HepG2 (cell line): ENCODE results near the gene NALCN. TPM values are rescaled to one million over a fixed set of nuclear protein-coding genes. Genes with fewer than 3 reads are reported as not detected.

ENCODE experiments used
- ATAC-seq: fragments of 200-7000 bp; cut with Tn5 transposase; 3 replicates; pipeline ENCODE4 v1.9.1; 2020; ENCODE audit warnings: mild to moderate bottlenecking, moderate library complexity
- BruUV-seq: library from RNA; stranded (reverse); fragments of 400-500 nt; replicated peaks from 2 replicates; lab custom pipeline; 2021; lab: Mats Ljungman, UMichigan
- CTCF ChIA-PET: fragments of 300-600 bp; formaldehyde crosslinking; extraction: SDS; loops from one replicate; lab custom pipeline; 2021; ENCODE audit warnings: low total read pairs, inconsistent platforms, low intra/inter-chr PET ratio; lab: Yijun Ruan, JAX
- POLR2A ChIA-PET: fragments of 350-600 bp; sonication (Branson Sonifier 250); formaldehyde crosslinking; loops from one replicate; lab custom pipeline; 2020; ENCODE audit warnings: antibody characterized with exemption, inconsistent platforms; lab: Yijun Ruan, JAX
- DNase-seq: peaks from one replicate; pipeline ENCODE4 v3.0.0-alpha.2; 2015; ENCODE audit warnings: low spot score
- FAIRE-seq: peaks from 3 replicates; lab custom pipeline; 2011; peaks lifted over from hg19 to GRCh38; lab: Jason Lieb, UNC
- H2AFZ ChIP-seq: one replicate; pipeline ENCODE4 v1.6.1; 2011; ENCODE audit warnings: low read length, inconsistent platforms
- H3K27ac ChIP-seq: fragments of 300-600 bp; 3 replicates; pipeline ENCODE4 v1.8.0; 2011; ENCODE audit warnings: mixed run types, mild to moderate bottlenecking, mixed read lengths, low read length, inconsistent platforms; ENCODE audit not compliant: insufficient read depth; ENCODE audit errors: extremely low read length
- H3K27me3 ChIP-seq, 2 experiments: fragments of 200-600 bp in 1 of 2; 2 replicates in 1 of 2; 3 replicates in 1 of 2; pipeline versions ENCODE4 v1.6.0 to v1.8.0; 2011; ENCODE audit warnings: low read length in 2 of 2, mild to moderate bottlenecking in 2 of 2, moderate library complexity in 2 of 2, inconsistent platforms in 1 of 2; ENCODE audit not compliant: insufficient read depth in 2 of 2, control insufficient read depth in 1 of 2
- H3K36me3 ChIP-seq, 2 experiments: fragments of 200-600 bp in 1 of 2; replicated peaks in 1 of 2; 2 replicates in 1 of 2; 3 replicates in 1 of 2; pipeline versions ENCODE4 v1.5.1 to v1.8.0; 2011; ENCODE audit warnings: low read length in 2 of 2, inconsistent platforms in 1 of 2; ENCODE audit not compliant: insufficient read depth in 2 of 2, control insufficient read depth in 1 of 2
- H3K4me1 ChIP-seq: 2 replicates; pipeline ENCODE4 v1.5.1; 2012; ENCODE audit warnings: low read length, inconsistent platforms; ENCODE audit not compliant: insufficient read depth
- H3K4me2 ChIP-seq: 2 replicates; pipeline ENCODE4 v1.6.0; 2011; ENCODE audit warnings: low read depth, low read length, inconsistent platforms
- H3K4me3 ChIP-seq, 3 experiments: fragments of 200-600 bp in 1 of 3; sonication (generic), shearing (Covaris generic) in 1 of 3; replicated peaks in 1 of 3; 2 replicates each; pipeline ENCODE4 v1.5.1; 2011 to 2016; ENCODE audit warnings: low read length in 3 of 3, inconsistent platforms in 2 of 3, low read depth in 2 of 3, mild to moderate bottlenecking in 2 of 3, control low read depth in 1 of 3, mixed read lengths in 1 of 3; ENCODE audit not compliant: insufficient read depth in 1 of 3
- H3K79me2 ChIP-seq: one replicate; pipeline ENCODE4 v1.6.1; 2011; ENCODE audit warnings: low read length, inconsistent platforms; ENCODE audit not compliant: insufficient read depth
- H3K9ac ChIP-seq: 2 replicates; pipeline ENCODE4 v1.6.0; 2011; ENCODE audit warnings: mild to moderate bottlenecking, low read depth, low read length, inconsistent platforms; ENCODE audit not compliant: insufficient read depth
- H3K9me3 ChIP-seq: 2 replicates; pipeline ENCODE4 v1.5.1; 2012; ENCODE audit warnings: mild to moderate bottlenecking, low read length
- H4K20me1 ChIP-seq: 2 replicates; pipeline ENCODE4 v1.6.0; 2011; ENCODE audit warnings: inconsistent platforms, mild to moderate bottlenecking, low read length, moderate library complexity; ENCODE audit not compliant: insufficient read depth
- FIP1L1 ChIP-seq: fragments of 200-400 bp; formaldehyde crosslinking; IDR thresholded peaks from 2 replicates; pipeline ENCODE4 v1.6.1; 2018; ENCODE audit warnings: low read depth, mild to moderate bottlenecking, low read length, moderate library complexity, borderline replicate concordance; ENCODE audit not compliant: insufficient read depth
- FLYWCH1 ChIP-seq: sonication (generic); formaldehyde crosslinking; IDR thresholded peaks from 2 replicates; pipeline ENCODE4 v1.8.1; 2023; ENCODE audit warnings: mild to moderate bottlenecking, missing genetic modification reagents
- KDM2A ChIP-seq: sonication (generic); formaldehyde crosslinking; IDR thresholded peaks from 2 replicates; pipeline ENCODE4 v1.4.0; 2020; ENCODE audit warnings: low read depth, missing genetic modification reagents, borderline replicate concordance
- MAFF ChIP-seq: IDR thresholded peaks from 2 replicates; pipeline ENCODE4 v1.6.1; 2011; ENCODE audit warnings: low read depth, low read length, improper control_type of control experiment
- MAFG ChIP-seq: sonication (generic); formaldehyde crosslinking; IDR thresholded peaks from 2 replicates; pipeline ENCODE4 v1.5.1; 2020; ENCODE audit warnings: mild to moderate bottlenecking, missing genetic modification reagents
- NONO ChIP-seq, 2 experiments: fragments of 450-650 bp in 1 of 2; sonication (generic) in 1 of 2; formaldehyde crosslinking in 1 of 2; IDR thresholded peaks in 1 of 2; conservative IDR thresholded peaks in 1 of 2; 2 replicates each; pipeline versions ENCODE4 v1.6.1 to v1.8.0; 2017 to 2022; ENCODE audit warnings: mild to moderate bottlenecking in 1 of 2, missing genetic modification reagents in 1 of 2, moderate library complexity in 1 of 2
- XRCC5 ChIP-seq: fragments of 200-400 bp; formaldehyde crosslinking; optimal IDR thresholded peaks from 2 replicates; pipeline ENCODE3; 2017; ENCODE audit warnings: mild to moderate bottlenecking, low read length
- ZBTB10 ChIP-seq: sonication (generic); formaldehyde crosslinking; IDR thresholded peaks from 2 replicates; pipeline ENCODE4 v1.4.0; 2020; ENCODE audit warnings: missing genetic modification reagents, borderline replicate concordance
- ZNF160 ChIP-seq: sonication (generic); formaldehyde crosslinking; IDR thresholded peaks from 2 replicates; pipeline ENCODE4 v1.8.0; 2022; ENCODE audit warnings: mild to moderate bottlenecking, inconsistent platforms, missing genetic modification reagents
- ZNF343 ChIP-seq: sonication (generic); formaldehyde crosslinking; IDR thresholded peaks from 2 replicates; pipeline ENCODE4 v1.4.0; 2020; ENCODE audit warnings: mild to moderate bottlenecking, missing genetic modification reagents
- ZNF576 ChIP-seq: sonication (generic); formaldehyde crosslinking; IDR thresholded peaks from 2 replicates; pipeline ENCODE4 v1.4.0; 2020; ENCODE audit warnings: mild to moderate bottlenecking, missing genetic modification reagents
- ZNF577 ChIP-seq: sonication (generic); formaldehyde crosslinking; IDR thresholded peaks from 2 replicates; pipeline ENCODE4 v1.4.0; 2020; ENCODE audit warnings: mild to moderate bottlenecking, low read depth, missing genetic modification reagents, borderline replicate concordance
- ZUFSP ChIP-seq: sonication (generic); formaldehyde crosslinking; IDR thresholded peaks from 2 replicates; pipeline ENCODE4 v1.9.0; 2021; ENCODE audit warnings: missing genetic modification reagents, mild to moderate bottlenecking, borderline replicate concordance
- WGBS: methylation state at CpG from one replicate; pipeline ENCODE4 v1.1.6; 2017; ENCODE audit warnings: low lambda C conversion rate; 5-methylcytosine and 5-hydroxymethylcytosine counted together
- in situ Hi-C: cut with HindIII; loops from 2 replicates; pipeline ENCODE4 v1.10.0; 2017; ENCODE audit warnings: low pct_unique_long_range_greater_than_20kb; ENCODE audit not compliant: extremely low pct_ligation_motif_present
- intact Hi-C: fragments of 100-400 bp; cut with micrococcal nuclease; formaldehyde crosslinking; loops from one replicate; pipeline ENCODE4 v1.10.0; 2022; ENCODE audit not compliant: unreplicated experiment
- polyA plus RNA-seq, 8 experiments: library from polyadenylated mRNA; depleted of rRNA in 3 of 8; stranded (reverse) in 7 of 8; unstranded in 1 of 8; fragments of >200 nt; fragmentation: Illumina TruSeq in 4 of 8; extraction: Trizol in 4 of 8; gene quantifications; 2 replicates each; pipeline versions ENCODE4 v1.2.1 to v1.2.3, GENCODE V29; 2011 to 2016; ENCODE audit warnings: low read depth in 4 of 8, missing spikeins in 1 of 8, mixed read lengths in 1 of 8; ENCODE audit not compliant: insufficient read depth in 1 of 8
- total RNA-seq, 5 experiments: library from RNA; depleted of rRNA; stranded (reverse); fragments of >200 nt; fragmentation: Illumina TruSeq; extraction: Trizol; gene quantifications; 2 replicates each; pipeline ENCODE4 v1.2.3, GENCODE V29; 2016; ENCODE audit warnings: low read depth in 1 of 5

NALCN gene
- total and polyA plus RNA-seq, 2 of the 13 experiments (the other 11 are each of a cell fraction or from before 2014, with no cell fraction given), result not detected

GRCh38 chr13:101398191-101398590 is 18.1 kb downstream of the NALCN start:
- ChIA-PET CTCF (no interaction called here), POLR2A (no interaction called here)
- no peak for ATAC-seq
- BruUV-seq, result no TSS peak
- H3K27ac ChIP-seq, result no peak overlapping the region
- no peaks in the 10 kb centered on the region for H4K20me1 ChIP-seq
- H3K9me3 ChIP-seq, result no peaks in the 10 kb centered on the region
- H2AFZ ChIP-seq, result no peak overlapping the region
- in situ Hi-C loops, result no loop called here
- no peak overlapping the region for H3K9ac ChIP-seq
- TF ChIP-seq ZNF160 (no peak), KDM2A (CRISPR knock-in tag) (no peak), MAFG (CRISPR knock-in tag) (no peak), XRCC5 (no peak), MAFF (no peak), ZNF343 (CRISPR knock-in tag) (no peak), ZNF576 (CRISPR knock-in tag) (no peak)
- TF ChIP-seq, all 625 proteins: peak for 0
- Histone ChIP-seq H3K36me3 (no peaks in the 10 kb centered on the region), H3K4me1 (no peaks in the 10 kb centered on the region), H3K27me3 (peaks cover 0 to 5% of the 10 kb centered on the region in 2 experiments; a peak in 1 of 5 replicates), H3K4me3 (no peak overlapping the region), H3K4me2 (no peak overlapping the region), H3K79me2 (no peaks in the 10 kb centered on the region)
- intact Hi-C loops, result no loop called here
- DNase-seq (no peak), FAIRE-seq (no peak)
- 0% methylated on average over 2 of the region's 2 CpGs for WGBS

- no peak overlapping the region for H3K4me2 ChIP-seq
- ATAC-seq, result no peak
- TF ChIP-seq NONO (IDR thresholded peaks at IDR 0.05) (no peak), NONO (CRISPR knock-in tag; conservative IDR thresholded peaks at IDR 0.05) (no peak), ZBTB10 (CRISPR knock-in tag) (no peak), FIP1L1 (no peak), FLYWCH1 (CRISPR knock-in tag) (no peak), ZUFSP (CRISPR knock-in tag) (no peak), ZNF577 (CRISPR knock-in tag) (no peak)
- TF ChIP-seq, all 625 proteins: peak for 0
- CTCF ChIA-PET, result no interaction called here
- intact Hi-C loops, result no loop called here
- Histone ChIP-seq H3K27me3 (peaks cover 0 to 5% of the 10 kb centered on the region in 2 experiments; a peak in 1 of 5 replicates), H2AFZ (no peak overlapping the region), H3K79me2 (no peaks in the 10 kb centered on the region), H3K4me1 (no peaks in the 10 kb centered on the region), H3K27ac (no peak overlapping the region), H3K36me3 (no peaks in the 10 kb centered on the region), H3K4me3 (no peak overlapping the region), H3K9me3 (no peaks in the 10 kb centered on the region), H3K9ac (no peak overlapping the region), H4K20me1 (no peaks in the 10 kb centered on the region)
- 0% methylated on average over 2 of the region's 2 CpGs for WGBS
- DNase-seq (no peak), FAIRE-seq (no peak)
- POLR2A ChIA-PET, result no interaction called here
- in situ Hi-C loops, result no loop called here
- BruUV-seq, result no TSS peak
These were observed 18.6 kb downstream of the NALCN start for GRCh38 chr13:101397742-101398141.
